ENCODE measurements around the gene LHPP.
"Not testable (repeated sequence)": the region's sequence is repeated elsewhere in the genome, so short reads cannot be mapped to it uniquely, and the experiment has no call there.

GRCh38 chr10:124588341-124588735 is 126.7 kb downstream of the LHPP start:
- TF ChIP-seq CTCF, POLR2A (IDR thresholded peaks at IDR 0.05): not testable (repeated sequence)
